Epidermal melanocyte (primary cell): ENCODE measurements around the gene IL9R.
"Not testable (repeated sequence)": the region's sequence is repeated elsewhere in the genome, so short reads cannot be mapped to it uniquely, and the experiment has no call there.

ENCODE experiments used
- DNase-seq: peaks from one replicate; pipeline ENCODE4 v3.0.0; 2011; ENCODE audit warnings: low spot score; ENCODE audit not compliant: insufficient read length

The IL9R gene, protein sequence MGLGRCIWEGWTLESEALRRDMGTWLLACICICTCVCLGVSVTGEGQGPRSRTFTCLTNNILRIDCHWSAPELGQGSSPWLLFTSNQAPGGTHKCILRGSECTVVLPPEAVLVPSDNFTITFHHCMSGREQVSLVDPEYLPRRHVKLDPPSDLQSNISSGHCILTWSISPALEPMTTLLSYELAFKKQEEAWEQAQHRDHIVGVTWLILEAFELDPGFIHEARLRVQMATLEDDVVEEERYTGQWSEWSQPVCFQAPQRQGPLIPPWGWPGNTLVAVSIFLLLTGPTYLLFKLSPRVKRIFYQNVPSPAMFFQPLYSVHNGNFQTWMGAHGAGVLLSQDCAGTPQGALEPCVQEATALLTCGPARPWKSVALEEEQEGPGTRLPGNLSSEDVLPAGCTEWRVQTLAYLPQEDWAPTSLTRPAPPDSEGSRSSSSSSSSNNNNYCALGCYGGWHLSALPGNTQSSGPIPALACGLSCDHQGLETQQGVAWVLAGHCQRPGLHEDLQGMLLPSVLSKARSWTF

GRCh38 chrX:155997436-155997835, at the start of gene IL9R:
IL9R (plus strand) TSS chrX:155997696; CDS start chrX:155997760, 64 bp downstream.
- no peak for DNase-seq

- DNase-seq, result no peak
Observed at GRCh38 chrX:155949098-155949497, 48.4 kb upstream of the IL9R start.

DNA sequence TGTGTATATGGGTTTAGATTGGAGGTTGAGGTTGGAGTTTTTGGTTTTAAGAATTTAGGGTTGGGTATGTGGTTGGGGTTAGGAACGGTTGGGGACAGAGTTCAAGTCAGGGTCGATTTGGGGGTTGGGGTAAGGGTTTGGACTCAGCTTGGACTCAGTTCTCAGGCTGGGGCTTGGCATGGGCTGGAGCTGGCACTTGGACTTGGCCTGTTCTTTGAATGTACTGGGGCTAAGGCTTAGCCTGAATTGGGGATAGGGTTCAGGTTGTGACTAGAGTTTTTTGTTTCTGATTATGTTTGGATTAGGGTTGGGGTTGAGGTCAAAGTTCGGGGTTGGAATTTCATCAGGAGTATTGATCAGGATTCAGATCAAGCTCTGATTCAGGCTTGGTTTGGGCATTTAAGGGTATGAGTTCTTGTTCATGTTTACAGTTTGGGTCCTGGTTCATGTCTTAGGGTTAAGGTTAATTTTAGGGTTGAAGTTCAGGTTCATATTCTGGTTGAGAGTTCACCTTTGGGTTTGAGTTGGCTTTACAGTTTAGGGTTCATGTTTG, 46.2 kb upstream of the IL9R start:
- DNase-seq, result no peak

DNA sequence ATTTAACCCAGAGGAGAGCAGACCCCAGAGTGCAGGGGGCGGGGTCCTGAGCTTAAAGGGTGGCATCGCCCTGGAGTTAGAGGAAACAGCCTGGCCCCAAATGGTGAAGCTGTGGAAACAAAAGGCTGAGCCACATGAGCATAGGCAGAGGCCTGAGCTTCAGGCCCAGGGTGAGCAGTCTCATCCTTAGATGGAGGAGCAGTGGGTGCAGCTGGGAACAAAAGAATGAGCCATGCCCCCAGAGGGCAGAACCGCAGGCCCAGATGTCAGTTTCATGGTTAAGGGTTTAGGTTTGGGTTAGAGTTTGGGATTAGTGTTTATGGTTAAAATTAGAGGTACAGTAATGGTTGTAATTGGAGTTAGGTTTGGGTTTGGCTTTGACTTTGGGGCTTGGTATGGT, 44.4 kb upstream of the IL9R start:
- no peak for DNase-seq

- no peak for DNase-seq
Observed at GRCh38 chrX:155954793-155955192, 42.7 kb upstream of the IL9R start.

GRCh38 chrX:155956099-155956498, 41.4 kb upstream of the IL9R start:
- DNase-seq, result no peak

GRCh38 chrX:155956649-155957048, 40.8 kb upstream of the IL9R start:
- no peak for DNase-seq

GRCh38 chrX:155957843-155958242, 39.7 kb upstream of the IL9R start:
- no peak for DNase-seq

- DNase-seq, result no peak
Observed at GRCh38 chrX:155959018-155959587, 38.4 kb upstream of the IL9R start.

- DNase-seq, result no peak
Observed at GRCh38 chrX:155962906-155963305, 34.6 kb upstream of the IL9R start.

- DNase-seq, result no peak
Observed at GRCh38 chrX:155966876-155967275, 30.6 kb upstream of the IL9R start.

- no peak for DNase-seq
Observed at GRCh38 chrX:155967653-155968325, 29.7 kb upstream of the IL9R start.

- no peak for DNase-seq
Observed at GRCh38 chrX:155968326-155968661, 29.2 kb upstream of the IL9R start.

DNA sequence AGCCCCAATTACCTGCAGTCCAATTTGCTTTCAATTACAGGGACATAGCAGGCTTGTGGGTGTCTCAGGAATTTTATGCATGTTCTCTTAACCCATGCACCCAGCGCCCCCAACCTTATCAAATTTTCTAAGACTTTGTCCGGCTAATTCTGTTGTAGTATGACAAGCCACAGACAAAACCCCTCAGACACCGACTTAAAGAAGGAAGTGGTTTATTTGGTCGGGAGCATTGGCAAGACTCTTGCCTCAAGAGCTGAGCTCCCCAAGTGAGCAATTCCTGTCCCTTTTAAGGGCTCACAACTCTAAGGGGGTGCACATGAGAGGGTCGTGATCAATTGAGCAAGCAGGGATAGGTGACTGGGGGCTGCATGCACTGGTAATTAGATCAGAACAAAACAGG, 28.7 kb upstream of the IL9R start:
- DNase-seq, result no peak

DNA sequence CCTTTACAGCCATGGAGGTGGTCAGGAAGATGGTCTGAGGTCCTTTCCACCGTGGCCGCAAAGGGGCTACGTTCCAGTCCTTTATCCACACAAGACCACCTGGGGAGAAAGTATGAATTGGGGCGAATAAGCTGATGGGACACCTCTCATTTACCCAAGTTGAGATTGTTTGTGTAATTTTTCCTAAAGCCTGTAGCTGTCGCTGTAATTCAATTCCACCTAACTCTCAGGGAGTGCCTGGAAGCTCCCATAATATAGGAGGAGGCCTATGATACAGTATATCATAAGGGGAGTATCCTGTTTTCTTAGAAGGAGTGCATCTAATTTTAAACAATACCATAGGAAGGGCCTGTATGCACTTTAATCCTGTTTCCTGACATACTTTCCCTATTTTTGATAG, 25.8 kb upstream of the IL9R start:
- DNase-seq, result not testable (repeated sequence)

DNA sequence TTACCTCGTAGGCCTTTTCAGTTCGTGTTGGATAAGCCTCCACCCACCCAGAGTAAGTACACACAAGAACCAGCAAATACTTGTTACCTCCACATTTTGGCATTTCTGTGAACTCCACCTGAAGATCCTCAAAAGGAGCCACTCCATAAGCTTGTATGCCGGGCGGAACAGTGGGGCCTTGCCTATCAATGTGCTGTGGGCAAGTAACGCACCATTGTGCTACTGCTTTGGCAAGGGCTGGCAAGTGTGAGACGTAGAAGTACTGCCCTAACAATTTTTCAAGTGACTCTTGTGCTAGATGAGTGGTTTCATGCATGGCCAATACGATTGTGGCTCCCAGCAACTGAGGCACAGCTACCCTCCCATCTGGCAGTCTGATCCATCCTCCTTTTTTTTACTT, 25.3 kb upstream of the IL9R start:
- not testable (repeated sequence) for DNase-seq

- no peak for DNase-seq
Observed at GRCh38 chrX:155983326-155983725, 14.2 kb upstream of the IL9R start.

- DNase-seq, result no peak
Observed at GRCh38 chrX:155985208-155985607, 12.3 kb upstream of the IL9R start.

DNA sequence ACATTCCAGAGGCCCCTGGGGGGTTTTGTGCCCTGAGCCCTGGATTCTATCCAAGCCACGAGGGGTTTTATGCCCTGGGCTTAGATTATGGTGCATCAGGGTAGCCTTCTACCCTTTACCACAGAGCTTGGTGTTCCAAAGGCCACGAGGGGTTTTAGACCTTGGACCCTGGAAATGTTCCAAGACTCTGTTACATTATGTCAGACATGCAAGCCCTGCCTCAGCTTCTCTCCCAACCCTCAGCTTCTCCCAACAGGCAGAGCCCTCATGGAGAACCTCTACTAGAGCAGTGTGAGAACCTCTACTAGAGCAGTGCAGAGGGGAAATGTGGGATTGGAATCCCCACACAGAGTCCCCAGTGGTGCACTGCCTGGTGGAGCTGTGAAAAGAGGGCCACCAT, 10.5 kb upstream of the IL9R start:
- not testable (repeated sequence) for DNase-seq

GRCh38 chrX:155988859-155989258, 8.6 kb upstream of the IL9R start:
- no peak for DNase-seq

- DNase-seq, result no peak
Observed at GRCh38 chrX:155993421-155993820, 4.1 kb upstream of the IL9R start.

DNA sequence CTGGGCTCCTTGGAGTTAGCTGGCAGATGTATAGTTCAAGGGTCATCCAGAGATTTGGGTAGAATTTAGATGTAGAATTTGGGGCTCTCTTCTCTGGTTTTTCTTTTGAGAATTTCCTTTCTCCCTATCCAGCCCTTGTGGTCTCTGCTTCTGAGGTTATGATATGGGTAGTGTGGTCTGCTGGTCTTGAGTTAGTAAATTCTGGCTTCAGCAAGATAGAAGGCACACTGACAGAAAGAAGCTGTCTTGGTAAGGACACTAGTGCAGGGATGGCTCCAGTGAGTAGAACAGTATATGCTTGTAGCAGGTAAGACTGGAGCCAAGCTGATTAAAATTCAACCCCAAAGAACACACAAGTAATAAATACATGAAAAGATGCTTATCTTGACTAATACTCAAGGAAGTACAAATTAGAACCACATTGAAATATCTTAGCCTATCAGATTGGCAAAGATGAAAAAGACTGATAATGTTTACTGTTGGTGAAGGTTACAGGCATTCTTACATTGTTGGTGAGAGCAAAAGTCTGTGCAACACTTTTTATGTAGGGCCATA, 2.1 kb upstream of the IL9R start:
- no peak for DNase-seq
